GM23338 (cell line): Measurements from ENCODE around the gene SERF2. TPM values are rescaled to one million over a fixed set of nuclear protein-coding genes. Genes with fewer than 3 reads are reported as not detected.
A peak's percentile ranks its signal among the peaks of the same experiment; 100 is the strongest.

Source experiments
- ATAC-seq: fragments of 200-7000 bp; cut with Tn5 transposase; 3 replicates; pipeline ENCODE4 v1.9.1; 2020
- DNase-seq: peaks from one replicate; pipeline ENCODE4 v3.0.0-alpha.2; 2015; ENCODE audit warnings: low spot score
- H2AFZ ChIP-seq: fragments of 200-600 bp; sonication (generic); 2 replicates; pipeline ENCODE4 v1.8.0; 2016; ENCODE audit warnings: antibody characterized with exemption, mild to moderate bottlenecking, moderate library complexity
- H3F3A ChIP-seq: fragments of 200-600 bp; sonication (generic); replicated peaks from 2 replicates; pipeline ENCODE4 v1.8.0; 2017; ENCODE audit warnings: antibody characterized with exemption, mixed run types, low read depth
- H3K27ac ChIP-seq: fragments of 200-600 bp; sonication (generic); 2 replicates; pipeline ENCODE4 v1.6.1; 2016; ENCODE audit warnings: low read depth
- H3K27me3 ChIP-seq: fragments of 200-600 bp; sonication (generic); 2 replicates; pipeline ENCODE4 v1.8.0; 2016; ENCODE audit warnings: mild to moderate bottlenecking, mixed run types, moderate library complexity; ENCODE audit not compliant: insufficient read depth
- H3K36me3 ChIP-seq: fragments of 200-600 bp; sonication (generic); 2 replicates; pipeline ENCODE4 v1.8.0; 2016; ENCODE audit warnings: mild to moderate bottlenecking; ENCODE audit not compliant: insufficient read depth
- H3K4me1 ChIP-seq: fragments of 200-600 bp; sonication (generic); 2 replicates; pipeline ENCODE4 v1.8.0; 2016; ENCODE audit warnings: mild to moderate bottlenecking, moderate library complexity; ENCODE audit not compliant: insufficient read depth
- H3K4me2 ChIP-seq: fragments of 200-600 bp; sonication (generic); 2 replicates; pipeline ENCODE4 v1.7.1; 2017; ENCODE audit warnings: mixed run types
- H3K4me3 ChIP-seq: fragments of 200-600 bp; sonication (generic); 2 replicates; pipeline ENCODE4 v1.6.1; 2016; ENCODE audit warnings: mixed run types
- H3K79me2 ChIP-seq: fragments of 200-600 bp; sonication (generic); replicated peaks from 2 replicates; pipeline ENCODE4 v1.8.0; 2017; ENCODE audit warnings: mild to moderate bottlenecking; ENCODE audit not compliant: insufficient read depth
- H3K9me2 ChIP-seq: fragments of 200-600 bp; sonication (generic); 2 replicates; pipeline ENCODE4 v1.8.0; 2017; ENCODE audit not compliant: insufficient read depth
- H4K20me1 ChIP-seq: fragments of 200-600 bp; sonication (generic); replicated peaks from 2 replicates; pipeline ENCODE4 v1.8.0; 2017; ENCODE audit warnings: mild to moderate bottlenecking; ENCODE audit not compliant: insufficient read depth
- H3K27ac Mint-ChIP-seq: 2 replicates; pipeline ENCODE4 v1.8.0; 2020; ENCODE audit warnings: inconsistent platforms, mild to moderate bottlenecking, moderate library complexity, mixed read lengths
- H3K27me3 Mint-ChIP-seq: 3 replicates; pipeline ENCODE4 v1.8.0; 2022; ENCODE audit warnings: low read depth, mild to moderate bottlenecking, moderate library complexity, mixed read lengths, inconsistent platforms; ENCODE audit not compliant: insufficient read depth, poor library complexity
- H3K36me3 Mint-ChIP-seq: 3 replicates; pipeline ENCODE4 v1.8.0; 2021; ENCODE audit warnings: low read depth, mild to moderate bottlenecking, inconsistent platforms, moderate library complexity, mixed read lengths
- H3K4me1 Mint-ChIP-seq: 3 replicates; pipeline ENCODE4 v1.8.0; 2020; ENCODE audit warnings: mild to moderate bottlenecking, inconsistent platforms, mixed read lengths
- H3K4me3 Mint-ChIP-seq: 3 replicates; pipeline ENCODE4 v1.8.0; 2021; ENCODE audit warnings: moderate library complexity, mild to moderate bottlenecking, inconsistent platforms, mixed read lengths
- H3K9me3 Mint-ChIP-seq: 3 replicates; pipeline ENCODE4 v1.8.0; 2020; ENCODE audit warnings: moderate library complexity, mild to moderate bottlenecking, inconsistent platforms, mixed read lengths
- CREB1 ChIP-seq: fragments of 250-450 bp; sonication (Bioruptor Pico); IDR thresholded peaks from 2 replicates; pipeline ENCODE4 v1.5.0; 2020; ENCODE audit warnings: low read depth, mild to moderate bottlenecking, moderate library complexity
- EZH2 ChIP-seq: fragments of 200-600 bp; sonication (generic); IDR thresholded peaks from one replicate; pipeline ENCODE4 v1.8.0; 2017; ENCODE audit warnings: antibody characterized with exemption, mild to moderate bottlenecking, low read depth; ENCODE audit not compliant: unreplicated experiment
- EZH2phosphoT487 ChIP-seq: fragments of 200-600 bp; sonication (generic); IDR thresholded peaks from one replicate; pipeline ENCODE4 v1.8.1; 2018; ENCODE audit warnings: antibody characterized with exemption; ENCODE audit not compliant: unreplicated experiment
- JUNB ChIP-seq: IDR thresholded peaks from one replicate; pipeline ENCODE4 v1.6.1; 2016; ENCODE audit warnings: antibody characterized with exemption; ENCODE audit not compliant: unreplicated experiment
- NANOG ChIP-seq: IDR thresholded peaks from 2 replicates; pipeline ENCODE4 v1.6.1; 2016; ENCODE audit warnings: antibody characterized with exemption, borderline replicate concordance
- POLR2AphosphoS5 ChIP-seq: IDR thresholded peaks from 2 replicates; pipeline ENCODE4 v1.6.1; 2016; ENCODE audit warnings: antibody characterized with exemption, low read depth
- STAT1 ChIP-seq: IDR thresholded peaks from one replicate; pipeline ENCODE4 v1.6.1; 2016; ENCODE audit warnings: antibody characterized with exemption; ENCODE audit not compliant: unreplicated experiment
- ZNF114 ChIP-seq: fragments of 250-450 bp; sonication (Bioruptor Pico); IDR thresholded peaks from 2 replicates; pipeline ENCODE4 v1.5.0; 2020; ENCODE audit warnings: mild to moderate bottlenecking, moderate library complexity
- ZNF331 ChIP-seq: fragments of 250-450 bp; sonication (Bioruptor Pico); IDR thresholded peaks from 2 replicates; pipeline ENCODE4 v1.5.0; 2020; ENCODE audit warnings: low read depth, mild to moderate bottlenecking, moderate library complexity
- polyA plus RNA-seq: library from polyadenylated mRNA; unstranded; fragments of >200 nt; fragmentation: Nextera tagmentation; extraction: Ambion mirVana; gene quantifications from 2 replicates; pipeline ENCODE4 v1.2.1, GENCODE V29; 2016
- total RNA-seq: library from RNA; depleted of rRNA; stranded (reverse); fragments of >200 nt; shearing (Covaris generic); gene quantifications from 2 replicates; pipeline ENCODE4 v1.2.3, GENCODE V29; 2014
- TF ChIP-seq, protein P1 (sequence below): IDR thresholded peaks from one replicate; pipeline ENCODE4 v1.6.1; 2018; ENCODE audit warnings: antibody characterized with exemption; ENCODE audit not compliant: unreplicated experiment
- TF ChIP-seq, protein P2 (sequence below), 2 experiments: fragments of 200-600 bp in 1 of 2; sonication (generic) in 1 of 2; conservative IDR thresholded peaks; 2 replicates each; pipeline versions ENCODE4 v1.5.1 to v1.6.1; 2016 to 2017; ENCODE audit warnings: antibody characterized with exemption in 2 of 2, low read depth in 2 of 2, mild to moderate bottlenecking in 2 of 2, moderate library complexity in 1 of 2
- TF ChIP-seq, protein P3 (sequence below): IDR thresholded peaks from 2 replicates; pipeline ENCODE4 v1.6.1; 2016; ENCODE audit warnings: antibody characterized with exemption

SERF2 gene
- total and polyA plus RNA-seq, 2 experiments from 2014 or later: 460 to 2,602 TPM

DNA sequence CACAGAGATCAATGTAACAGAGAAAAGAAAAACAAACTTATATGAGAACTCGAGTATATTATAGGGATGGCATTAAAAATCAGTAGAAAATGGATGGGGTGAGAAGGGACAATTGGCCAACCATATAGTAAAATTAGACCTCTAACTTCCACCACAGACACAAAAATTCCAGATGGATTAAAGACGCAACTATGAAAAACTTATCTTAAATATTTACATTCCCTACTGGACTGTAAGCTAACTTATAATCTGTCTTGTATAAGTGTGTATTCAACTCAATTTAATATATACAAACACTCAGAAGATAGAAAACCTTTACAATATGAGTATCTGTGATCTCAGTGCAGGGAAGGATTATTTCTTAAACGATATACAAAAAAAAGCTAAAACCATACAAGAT lies 29.4 kb downstream of the SERF2 start (continued):
- TF ChIP-seq, protein P1, sequence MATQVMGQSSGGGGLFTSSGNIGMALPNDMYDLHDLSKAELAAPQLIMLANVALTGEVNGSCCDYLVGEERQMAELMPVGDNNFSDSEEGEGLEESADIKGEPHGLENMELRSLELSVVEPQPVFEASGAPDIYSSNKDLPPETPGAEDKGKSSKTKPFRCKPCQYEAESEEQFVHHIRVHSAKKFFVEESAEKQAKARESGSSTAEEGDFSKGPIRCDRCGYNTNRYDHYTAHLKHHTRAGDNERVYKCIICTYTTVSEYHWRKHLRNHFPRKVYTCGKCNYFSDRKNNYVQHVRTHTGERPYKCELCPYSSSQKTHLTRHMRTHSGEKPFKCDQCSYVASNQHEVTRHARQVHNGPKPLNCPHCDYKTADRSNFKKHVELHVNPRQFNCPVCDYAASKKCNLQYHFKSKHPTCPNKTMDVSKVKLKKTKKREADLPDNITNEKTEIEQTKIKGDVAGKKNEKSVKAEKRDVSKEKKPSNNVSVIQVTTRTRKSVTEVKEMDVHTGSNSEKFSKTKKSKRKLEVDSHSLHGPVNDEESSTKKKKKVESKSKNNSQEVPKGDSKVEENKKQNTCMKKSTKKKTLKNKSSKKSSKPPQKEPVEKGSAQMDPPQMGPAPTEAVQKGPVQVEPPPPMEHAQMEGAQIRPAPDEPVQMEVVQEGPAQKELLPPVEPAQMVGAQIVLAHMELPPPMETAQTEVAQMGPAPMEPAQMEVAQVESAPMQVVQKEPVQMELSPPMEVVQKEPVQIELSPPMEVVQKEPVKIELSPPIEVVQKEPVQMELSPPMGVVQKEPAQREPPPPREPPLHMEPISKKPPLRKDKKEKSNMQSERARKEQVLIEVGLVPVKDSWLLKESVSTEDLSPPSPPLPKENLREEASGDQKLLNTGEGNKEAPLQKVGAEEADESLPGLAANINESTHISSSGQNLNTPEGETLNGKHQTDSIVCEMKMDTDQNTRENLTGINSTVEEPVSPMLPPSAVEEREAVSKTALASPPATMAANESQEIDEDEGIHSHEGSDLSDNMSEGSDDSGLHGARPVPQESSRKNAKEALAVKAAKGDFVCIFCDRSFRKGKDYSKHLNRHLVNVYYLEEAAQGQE: no peak
- TF ChIP-seq NANOG (no peak), CREB1 (CRISPR knock-in tag) (no peak), EZH2 (no peak), ZNF114 (CRISPR knock-in tag) (no peak), EZH2phosphoT487 (no peak), STAT1 (no peak)
- TF ChIP-seq, protein P2, sequence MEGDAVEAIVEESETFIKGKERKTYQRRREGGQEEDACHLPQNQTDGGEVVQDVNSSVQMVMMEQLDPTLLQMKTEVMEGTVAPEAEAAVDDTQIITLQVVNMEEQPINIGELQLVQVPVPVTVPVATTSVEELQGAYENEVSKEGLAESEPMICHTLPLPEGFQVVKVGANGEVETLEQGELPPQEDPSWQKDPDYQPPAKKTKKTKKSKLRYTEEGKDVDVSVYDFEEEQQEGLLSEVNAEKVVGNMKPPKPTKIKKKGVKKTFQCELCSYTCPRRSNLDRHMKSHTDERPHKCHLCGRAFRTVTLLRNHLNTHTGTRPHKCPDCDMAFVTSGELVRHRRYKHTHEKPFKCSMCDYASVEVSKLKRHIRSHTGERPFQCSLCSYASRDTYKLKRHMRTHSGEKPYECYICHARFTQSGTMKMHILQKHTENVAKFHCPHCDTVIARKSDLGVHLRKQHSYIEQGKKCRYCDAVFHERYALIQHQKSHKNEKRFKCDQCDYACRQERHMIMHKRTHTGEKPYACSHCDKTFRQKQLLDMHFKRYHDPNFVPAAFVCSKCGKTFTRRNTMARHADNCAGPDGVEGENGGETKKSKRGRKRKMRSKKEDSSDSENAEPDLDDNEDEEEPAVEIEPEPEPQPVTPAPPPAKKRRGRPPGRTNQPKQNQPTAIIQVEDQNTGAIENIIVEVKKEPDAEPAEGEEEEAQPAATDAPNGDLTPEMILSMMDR (conservative IDR thresholded peaks at IDR 0.05; ENCODE audit: low read depth in 2 of 2): no peak

DNA sequence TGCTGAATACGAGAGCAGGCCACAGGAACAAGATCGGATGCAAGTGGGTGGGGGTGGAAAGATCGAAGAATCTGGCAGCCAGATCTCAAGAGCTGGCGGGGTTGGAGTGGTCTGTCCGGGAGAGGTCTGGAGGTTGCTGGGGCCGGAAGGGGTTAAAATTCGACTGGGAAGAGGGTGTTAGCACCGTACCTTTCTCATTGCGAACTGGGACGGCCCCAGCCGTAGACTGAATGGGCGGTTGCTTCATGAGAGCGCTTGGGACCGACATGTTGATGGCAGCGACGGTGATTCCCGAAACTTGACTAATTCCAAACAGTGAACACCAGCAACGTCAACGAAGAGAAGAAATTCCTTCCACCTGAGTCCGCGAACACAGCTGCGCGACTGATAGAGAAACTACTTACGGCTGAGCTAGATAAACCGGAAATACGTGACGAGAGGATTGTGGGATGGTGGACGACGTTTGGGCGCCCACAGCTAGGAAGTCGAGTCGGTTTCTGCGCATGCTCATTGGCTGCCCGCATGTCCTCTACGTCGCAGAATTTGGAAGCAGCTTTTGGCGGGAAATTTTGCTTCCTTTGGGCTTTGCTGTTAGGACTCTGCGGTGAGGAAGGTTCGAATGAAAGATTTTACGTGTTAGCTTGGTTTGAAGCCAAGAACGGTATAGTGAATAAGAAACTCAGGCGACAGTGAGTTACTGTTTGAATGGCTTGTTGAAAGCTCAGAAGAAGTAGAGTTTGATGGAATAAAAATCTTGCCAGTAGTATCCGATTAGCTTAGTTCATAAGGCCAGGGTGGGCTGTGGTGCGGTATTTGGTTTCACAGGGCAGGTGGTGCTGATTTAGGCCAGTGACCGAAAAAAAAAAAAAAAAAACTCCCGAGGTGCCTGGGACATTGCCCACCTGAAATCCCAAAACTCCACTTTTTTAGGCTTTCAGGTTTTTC lies 32.5 kb downstream of the SERF2 start, which contains the start of gene MFAP1:
TSS of gene MFAP1 (minus strand) at position 389 of the 945 bp plus-strand sequence. CDS start at position 268, 121 bp downstream.
- Histone ChIP-seq H3K27me3 (peaks cover 15% of the 10 kb centered on the region), H3K79me2 (peaks cover 47% of the 10 kb centered on the region), H3K27ac (peak within 1 kb of the TSS; percentile 81), H3F3A (peaks cover 14% of the 10 kb centered on the region), H3K36me3 (no peaks in the 10 kb centered on the region; the same call in 1 of the 2 replicates), H3K4me1 (no peaks in the 10 kb centered on the region), H3K4me2 (peak within 1 kb of the TSS; percentile 74), H4K20me1 (peaks cover 10% of the 10 kb centered on the region), H3K9me2 (peaks cover 12% of the 10 kb centered on the region), H3K4me3 (peak within 1 kb of the TSS; percentile 61), H2AFZ (peak within 1 kb of the TSS; percentile 86; the same call in 1 of the 2 replicates)
- Mint-ChIP-seq H3K4me3 (peak within 1 kb of the TSS; percentile 96), H3K4me1 (peaks cover 4% of the 10 kb centered on the region; the same call in 1 of the 3 replicates), H3K9me3 (peaks cover 23% of the 10 kb centered on the region), H3K27ac (peak within 1 kb of the TSS; percentile 95), H3K27me3 (peaks cover 27% of the 10 kb centered on the region), H3K36me3 (peaks cover 32% of the 10 kb centered on the region)
- DNase-seq: peak; percentile 97
- peak; percentile 88 for ATAC-seq
- TF ChIP-seq JUNB: no peak
- TF ChIP-seq, protein P3, sequence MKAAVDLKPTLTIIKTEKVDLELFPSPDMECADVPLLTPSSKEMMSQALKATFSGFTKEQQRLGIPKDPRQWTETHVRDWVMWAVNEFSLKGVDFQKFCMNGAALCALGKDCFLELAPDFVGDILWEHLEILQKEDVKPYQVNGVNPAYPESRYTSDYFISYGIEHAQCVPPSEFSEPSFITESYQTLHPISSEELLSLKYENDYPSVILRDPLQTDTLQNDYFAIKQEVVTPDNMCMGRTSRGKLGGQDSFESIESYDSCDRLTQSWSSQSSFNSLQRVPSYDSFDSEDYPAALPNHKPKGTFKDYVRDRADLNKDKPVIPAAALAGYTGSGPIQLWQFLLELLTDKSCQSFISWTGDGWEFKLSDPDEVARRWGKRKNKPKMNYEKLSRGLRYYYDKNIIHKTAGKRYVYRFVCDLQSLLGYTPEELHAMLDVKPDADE: peak; percentile 78
- no peak for TF ChIP-seq ZNF114 (CRISPR knock-in tag)
- TF ChIP-seq, protein P1: no peak
- TF ChIP-seq POLR2AphosphoS5: peak; percentile 98
- peak; percentile 84 for TF ChIP-seq CREB1 (CRISPR knock-in tag)
- TF ChIP-seq ZNF331: no peak
